ENCODE results near the gene GMCL1. TPM values are rescaled to one million over a fixed set of nuclear protein-coding genes. Genes with fewer than 3 reads are reported as not detected.

Gene GMCL1
- total and polyA plus RNA-seq, 2 donors, result 14.1 to 19.8 TPM

Other genes with a start within 250 kb of the GMCL1 start
- gene AAK1, start 185.9 kb upstream of the GMCL1 start, total RNA-seq, result 17.4 TPM
- gene AAK1, start 185.9 kb upstream of the GMCL1 start, polyA plus RNA-seq, result 26.6 TPM
- gene ANXA4, start 87.5 kb upstream of the GMCL1 start, total RNA-seq, result 23.3 TPM
- 45.3 TPM for gene ANXA4, start 87.5 kb upstream of the GMCL1 start, polyA plus RNA-seq
- gene SNRNP27, start 64.3 kb downstream of the GMCL1 start, total RNA-seq, result 65.0 TPM
- 64.3 TPM for gene SNRNP27, start 64.3 kb downstream of the GMCL1 start, polyA plus RNA-seq
- gene MXD1, start 85.4 kb downstream of the GMCL1 start, total RNA-seq, result 12.7 TPM
- gene MXD1, start 85.4 kb downstream of the GMCL1 start, polyA plus RNA-seq, result 12.8 TPM
- 1.5 TPM for gene ASPRV1, start 132.0 kb downstream of the GMCL1 start, total RNA-seq
- gene ASPRV1, start 132.0 kb downstream of the GMCL1 start, polyA plus RNA-seq, result 7.1 TPM

Data from thymus (tissue), 2 donors.